Panc1 (cell line): ENCODE data around the gene MRPL14. TPM values are rescaled to one million over a fixed set of nuclear protein-coding genes. Genes with fewer than 3 reads are reported as not detected.

ENCODE experiments used
- ATAC-seq: fragments of 200-7000 bp; cut with Tn5 transposase; 2 replicates; pipeline ENCODE4 v1.9.1; 2020; ENCODE audit warnings: mild to moderate bottlenecking, moderate library complexity
- BruUV-seq: library from RNA; stranded (reverse); fragments of 400-500 nt; replicated peaks from 2 replicates; lab custom pipeline; 2021; lab: Mats Ljungman, UMichigan
- CTCF ChIA-PET: fragments of 300-600 bp; sonication (Branson Sonifier 250); formaldehyde crosslinking; loops from one replicate; lab custom pipeline; 2022; ENCODE audit warnings: antibody characterized with exemption; lab: Charles Lee
- POLR2A ChIA-PET: fragments of 300-600 bp; sonication (Branson Sonifier 250); formaldehyde crosslinking; loops from one replicate; lab custom pipeline; 2022; ENCODE audit warnings: antibody characterized with exemption; lab: Charles Lee
- DNase-seq: peaks from one replicate; pipeline ENCODE4 v3.0.0-alpha.2; 2010; ENCODE audit warnings: low read depth, low spot score
- H3K27ac ChIP-seq: 2 replicates; pipeline ENCODE4 v1.5.1; 2011; ENCODE audit warnings: mild to moderate bottlenecking, low read length, inconsistent platforms
- H3K27me3 ChIP-seq: fragments of 200-500 bp; sonication (Bioruptor generic); 2 replicates; pipeline ENCODE4 v1.6.0; 2014; ENCODE audit warnings: low read length, inconsistent platforms; ENCODE audit not compliant: control insufficient read depth, insufficient read depth
- H3K36me3 ChIP-seq: fragments of 200-500 bp; sonication (Bioruptor generic); 2 replicates; pipeline ENCODE4 v1.5.1; 2014; ENCODE audit warnings: inconsistent platforms, mild to moderate bottlenecking, low read length, moderate library complexity; ENCODE audit not compliant: control insufficient read depth, insufficient read depth
- H3K4me1 ChIP-seq: 2 replicates; pipeline ENCODE4 v1.5.1; 2011; ENCODE audit warnings: inconsistent platforms, mild to moderate bottlenecking, low read length, moderate library complexity; ENCODE audit not compliant: control insufficient read depth, insufficient read depth
- H3K4me3 ChIP-seq, 2 experiments: 2 replicates each; pipeline ENCODE4 v1.5.1; 2011 to 2012; ENCODE audit warnings: low read depth in 2 of 2, low read length in 2 of 2, mild to moderate bottlenecking in 2 of 2, inconsistent platforms in 1 of 2, moderate library complexity in 1 of 2
- H3K9me3 ChIP-seq: fragments of 200-500 bp; sonication (Bioruptor generic); 2 replicates; pipeline ENCODE4 v1.5.1; 2014; ENCODE audit warnings: low read depth, mild to moderate bottlenecking, inconsistent platforms, low read length, moderate library complexity; ENCODE audit not compliant: control insufficient read depth, insufficient read depth
- CTCF ChIP-seq: fragments of 450-650 bp; IDR thresholded peaks from 2 replicates; pipeline ENCODE4 v1.5.1; 2017; ENCODE audit warnings: mild to moderate bottlenecking
- POLR2AphosphoS5 ChIP-seq: IDR thresholded peaks from 2 replicates; pipeline ENCODE4 v1.6.1; 2012; ENCODE audit warnings: mild to moderate bottlenecking, low read depth, low read length, moderate library complexity
- REST ChIP-seq, 2 experiments: IDR thresholded peaks; 2 replicates each; pipeline ENCODE4 v1.6.1; 2011 to 2012; ENCODE audit warnings: low read depth in 2 of 2, control low read depth in 1 of 2, low read length in 1 of 2, mild to moderate bottlenecking in 1 of 2, moderate library complexity in 1 of 2; ENCODE audit not compliant: insufficient read depth in 1 of 2
- SIN3A ChIP-seq: IDR thresholded peaks from 2 replicates; pipeline ENCODE4 v1.6.1; 2012; ENCODE audit warnings: low read depth, mild to moderate bottlenecking, low read length, moderate library complexity, borderline replicate concordance; ENCODE audit not compliant: insufficient read depth
- TCF7L2 ChIP-seq: IDR thresholded peaks from 2 replicates; pipeline ENCODE4 v1.6.1; 2011; ENCODE audit warnings: mild to moderate bottlenecking, low read depth, low read length, inconsistent platforms
- in situ Hi-C: cut with HindIII; loops from 2 replicates; pipeline ENCODE4 v1.10.0; 2016; ENCODE audit warnings: low sequenced_read_pairs, low pct_unique_long_range_greater_than_20kb
- intact Hi-C: fragments of 100-400 bp; cut with micrococcal nuclease; formaldehyde crosslinking; loops from one replicate; pipeline ENCODE4 v1.10.0; 2022; ENCODE audit not compliant: unreplicated experiment
- total RNA-seq: library from RNA; stranded (reverse); gene quantifications from one replicate; pipeline ENCODE4 v1.2.1, GENCODE V29; 2021; ENCODE audit not compliant: unreplicated experiment

MRPL14 gene
- total RNA-seq, 1 experiment from 2014 or later = 82.0 TPM

GRCh38 chr6:44152533-44152932, 25.3 kb upstream of the MRPL14 start:
- no peak for DNase-seq
- H3K9me3 ChIP-seq = no peaks in the 10 kb centered on the region
- CTCF ChIA-PET = no interaction called here
- no peak overlapping the region for H3K27ac ChIP-seq
- peaks cover 14% of the 10 kb centered on the region for H3K4me1 ChIP-seq
- H3K27me3 ChIP-seq = no peaks in the 10 kb centered on the region
- POLR2A ChIA-PET = no interaction called here
- BruUV-seq = no TSS peak
- ATAC-seq = no peak
- intact Hi-C loops (no loop called here), in situ Hi-C loops (no loop called here)
- TF ChIP-seq SIN3A (no peak), POLR2AphosphoS5 (no peak), CTCF (no peak), REST (IDR thresholded peaks at IDR 0.05; ENCODE audit: insufficient read depth in 1 of 2, low read depth in 2 of 2, low read length in 1 of 2) (no peak), TCF7L2 (no peak)
- H3K36me3 ChIP-seq = no peaks in the 10 kb centered on the region
- H3K4me3 ChIP-seq = no peak overlapping the region

GRCh38 chr6:44152109-44152461, 24.8 kb upstream of the MRPL14 start:
- DNase-seq (no peak), ATAC-seq (no peak)
- no peaks in the 10 kb centered on the region for H3K36me3 ChIP-seq
- intact Hi-C loops = no loop called here
- no TSS peak for BruUV-seq
- no peak for TF ChIP-seq CTCF
- POLR2A ChIA-PET = no interaction called here
- no peak overlapping the region for H3K4me3 ChIP-seq
- in situ Hi-C loops = no loop called here
- H3K9me3 ChIP-seq = no peaks in the 10 kb centered on the region
- no peaks in the 10 kb centered on the region for H3K27me3 ChIP-seq
- H3K4me1 ChIP-seq = peaks cover 14% of the 10 kb centered on the region
- no peak overlapping the region for H3K27ac ChIP-seq
- CTCF ChIA-PET = no interaction called here
